Upper lobe of left lung (tissue), 6 donors: ENCODE results near the gene AHI1. TPM values are rescaled to one million over a fixed set of nuclear protein-coding genes. Genes with fewer than 3 reads are reported as not detected.

Experiments
- ATAC-seq, 2 donors: fragments of 200-7000 bp; cut with Tn5 transposase; one replicate each; pipeline ENCODE4 v1.9.1; 2022; ENCODE audit warnings: mild to moderate bottlenecking in 2 of 2, moderate library complexity in 2 of 2; ENCODE audit not compliant: low FRiP score in 2 of 2
- DNase-seq, 2 donors: peaks; one replicate each; pipeline ENCODE4 v3.0.0-alpha.2; 2019 to 2020
- H3K27ac ChIP-seq, 4 donors: fragments of 200-600 bp; sonication (generic); one replicate each; pipeline ENCODE4 v1.5.1; 2016 to 2019
- H3K27me3 ChIP-seq, 4 donors: fragments of 200-600 bp; sonication (generic); one replicate each; pipeline ENCODE4 v1.5.1; 2017 to 2019
- H3K36me3 ChIP-seq, 4 donors: fragments of 200-600 bp; sonication (generic); one replicate each; pipeline ENCODE4 v1.5.1; 2016 to 2019
- H3K4me1 ChIP-seq, 4 donors: fragments of 200-600 bp; sonication (generic); one replicate each; pipeline ENCODE4 v1.5.1; 2018 to 2019
- H3K4me3 ChIP-seq, 4 donors: fragments of 200-600 bp; sonication (generic); one replicate each; pipeline ENCODE4 v1.5.1; 2017 to 2019; ENCODE audit warnings: mild to moderate bottlenecking in 2 of 4, moderate library complexity in 1 of 4
- H3K9me3 ChIP-seq, 4 donors: fragments of 200-600 bp; sonication (generic); one replicate each; pipeline ENCODE4 v1.5.1; 2018 to 2019
- EP300 ChIP-seq, 4 donors: sonication (generic); formaldehyde crosslinking; IDR thresholded peaks; one replicate each; pipeline ENCODE4 v1.5.1; 2017; ENCODE audit warnings: antibody characterized with exemption in 4 of 4, control low read depth in 2 of 4
- POLR2A ChIP-seq, 4 donors: fragments of 450-650 bp; IDR thresholded peaks; one replicate each; pipeline ENCODE4 v1.5.1; 2016 to 2017; ENCODE audit warnings: antibody characterized with exemption in 4 of 4, mild to moderate bottlenecking in 2 of 4
- POLR2AphosphoS5 ChIP-seq, 2 donors: sonication (generic); formaldehyde crosslinking; IDR thresholded peaks; one replicate each; pipeline ENCODE4 v1.5.1; 2017; ENCODE audit warnings: antibody characterized with exemption in 2 of 2
- WGBS, 2 donors: methylation state at CpG; one replicate each; pipeline ENCODE4 v1.1.5; 2017 to 2018; 5-methylcytosine and 5-hydroxymethylcytosine counted together
- total RNA-seq, 6 donors: library from RNA; depleted of rRNA in 4 of 6; stranded (reverse); fragments of >200 nt in 4 of 6; gene quantifications; one replicate each; pipeline versions ENCODE4 v1.1.0 to v1.2.1, GENCODE V29; 2016 to 2021
- TF ChIP-seq, protein P1 (sequence below), 6 experiments: fragments of 450-650 bp in 4 of 6; fragments of 200-600 bp in 2 of 6; sonication (generic) in 2 of 6; IDR thresholded peaks; one replicate each; pipeline ENCODE4 v1.5.1; 2016 to 2019; ENCODE audit warnings: antibody characterized with exemption in 6 of 6
- donor health status: DM: no; HTN: no; CAD: no; lungs with moderate emphysema.
- donor health status: DM: no; HTN: yes; CAD: no; lungs with severe emphysema.

The AHI1 gene
- total RNA-seq, 6 donors from 2014 or later: 17.1 to 57.6 (median 40.3) TPM

- H3K4me1 ChIP-seq: no peaks in the 10 kb centered on the region
- H3K27ac ChIP-seq: no peak overlapping the region
- DNase-seq (no peak), ATAC-seq (no peak)
- H3K9me3 ChIP-seq: no peaks in the 10 kb centered on the region
- H3K27me3 ChIP-seq: no peaks in the 10 kb centered on the region
- TF ChIP-seq POLR2AphosphoS5 (IDR thresholded peaks at IDR 0.05): no peak
- TF ChIP-seq, protein P1, sequence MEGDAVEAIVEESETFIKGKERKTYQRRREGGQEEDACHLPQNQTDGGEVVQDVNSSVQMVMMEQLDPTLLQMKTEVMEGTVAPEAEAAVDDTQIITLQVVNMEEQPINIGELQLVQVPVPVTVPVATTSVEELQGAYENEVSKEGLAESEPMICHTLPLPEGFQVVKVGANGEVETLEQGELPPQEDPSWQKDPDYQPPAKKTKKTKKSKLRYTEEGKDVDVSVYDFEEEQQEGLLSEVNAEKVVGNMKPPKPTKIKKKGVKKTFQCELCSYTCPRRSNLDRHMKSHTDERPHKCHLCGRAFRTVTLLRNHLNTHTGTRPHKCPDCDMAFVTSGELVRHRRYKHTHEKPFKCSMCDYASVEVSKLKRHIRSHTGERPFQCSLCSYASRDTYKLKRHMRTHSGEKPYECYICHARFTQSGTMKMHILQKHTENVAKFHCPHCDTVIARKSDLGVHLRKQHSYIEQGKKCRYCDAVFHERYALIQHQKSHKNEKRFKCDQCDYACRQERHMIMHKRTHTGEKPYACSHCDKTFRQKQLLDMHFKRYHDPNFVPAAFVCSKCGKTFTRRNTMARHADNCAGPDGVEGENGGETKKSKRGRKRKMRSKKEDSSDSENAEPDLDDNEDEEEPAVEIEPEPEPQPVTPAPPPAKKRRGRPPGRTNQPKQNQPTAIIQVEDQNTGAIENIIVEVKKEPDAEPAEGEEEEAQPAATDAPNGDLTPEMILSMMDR (IDR thresholded peaks at IDR 0.05): no peak
- TF ChIP-seq POLR2A (IDR thresholded peaks at IDR 0.05): no peak
- no peak for TF ChIP-seq EP300 (IDR thresholded peaks at IDR 0.05)
- no peaks in the 10 kb centered on the region for H3K36me3 ChIP-seq
- H3K4me3 ChIP-seq: no peak overlapping the region
These were observed 102.4 kb downstream of the AHI1 start for GRCh38 chr6:135395136-135395535.

DNA sequence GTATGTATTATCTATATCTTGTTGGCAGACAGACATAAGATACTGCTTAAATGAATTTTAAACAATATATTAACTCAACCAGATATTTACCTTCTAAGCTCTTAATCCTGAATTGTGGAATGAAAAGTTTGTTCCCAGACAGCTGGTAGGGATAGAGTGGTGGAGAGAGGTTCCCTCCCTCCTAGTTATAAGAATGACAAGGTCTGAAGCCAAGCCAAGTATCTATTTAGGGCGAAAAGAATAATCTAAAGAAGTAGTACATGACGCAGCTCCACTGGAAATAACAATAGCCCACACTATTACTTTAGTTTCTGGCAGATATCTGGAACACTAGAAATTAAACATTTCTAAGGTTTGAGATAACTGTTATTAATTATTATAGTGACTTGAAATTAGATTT lies 104.3 kb downstream of the AHI1 start:
- TF ChIP-seq POLR2AphosphoS5 (IDR thresholded peaks at IDR 0.05) (no peak), POLR2A (IDR thresholded peaks at IDR 0.05) (no peak), EP300 (IDR thresholded peaks at IDR 0.05) (no peak)
- TF ChIP-seq, protein P1 (IDR thresholded peaks at IDR 0.05): no peak
- H3K36me3 ChIP-seq: no peaks in the 10 kb centered on the region
- no peaks in the 10 kb centered on the region for H3K9me3 ChIP-seq
- DNase-seq (no peak), ATAC-seq (no peak)
- H3K4me1 ChIP-seq: no peaks in the 10 kb centered on the region
- H3K27ac ChIP-seq: no peak overlapping the region
- WGBS, 2 donors: 79 to 83% methylated on average over 2 of the region's 2 CpGs
- H3K27me3 ChIP-seq: no peaks in the 10 kb centered on the region
- H3K4me3 ChIP-seq: no peak overlapping the region

- 85 to 87% methylated on average over 4 of the region's 4 CpGs for WGBS, 2 donors
- Histone ChIP-seq H3K9me3 (no peaks in the 10 kb centered on the region), H3K27me3 (no peaks in the 10 kb centered on the region), H3K4me1 (no peaks in the 10 kb centered on the region), H3K4me3 (no peak overlapping the region), H3K36me3 (no peaks in the 10 kb centered on the region), H3K27ac (no peak overlapping the region)
- ATAC-seq (no peak), DNase-seq (no peak)
- TF ChIP-seq, protein P1 (IDR thresholded peaks at IDR 0.05): no peak
- no peak for TF ChIP-seq EP300 (IDR thresholded peaks at IDR 0.05)
- TF ChIP-seq POLR2AphosphoS5 (IDR thresholded peaks at IDR 0.05): no peak
- TF ChIP-seq POLR2A (IDR thresholded peaks at IDR 0.05): no peak
These were observed 107.1 kb downstream of the AHI1 start for GRCh38 chr6:135390458-135390857.

- no peak for TF ChIP-seq POLR2A (IDR thresholded peaks at IDR 0.05)
- H3K9me3 ChIP-seq: no peaks in the 10 kb centered on the region
- WGBS, 2 donors: 88 to 90% methylated on average over 2 of the region's 2 CpGs
- no peaks in the 10 kb centered on the region for H3K27me3 ChIP-seq
- no peaks in the 10 kb centered on the region for H3K4me1 ChIP-seq
- no peaks in the 10 kb centered on the region for H3K36me3 ChIP-seq
- no peak overlapping the region for H3K4me3 ChIP-seq
- ATAC-seq: no peak
- DNase-seq: no peak
- no peak overlapping the region for H3K27ac ChIP-seq
These were observed 112.2 kb downstream of the AHI1 start for GRCh38 chr6:135385299-135385698.

- no peak for DNase-seq
- Histone ChIP-seq H3K4me3 (no peak overlapping the region), H3K27ac (no peak overlapping the region), H3K9me3 (no peaks in the 10 kb centered on the region), H3K36me3 (no peaks in the 10 kb centered on the region), H3K4me1 (no peaks in the 10 kb centered on the region), H3K27me3 (no peaks in the 10 kb centered on the region)
- WGBS, 2 donors: 84 to 88% methylated on average over 3 of the region's 3 CpGs
- ATAC-seq: no peak
- TF ChIP-seq EP300 (IDR thresholded peaks at IDR 0.05) (no peak), POLR2AphosphoS5 (IDR thresholded peaks at IDR 0.05) (no peak)
These were observed 113.8 kb downstream of the AHI1 start for GRCh38 chr6:135383766-135384165.

GRCh38 chr6:135383301-135383700 lies 114.2 kb downstream of the AHI1 start:
- no peak for ATAC-seq
- Histone ChIP-seq H3K9me3 (no peaks in the 10 kb centered on the region), H3K4me3 (no peak overlapping the region), H3K27ac (no peak overlapping the region), H3K4me1 (no peaks in the 10 kb centered on the region), H3K27me3 (no peaks in the 10 kb centered on the region), H3K36me3 (no peaks in the 10 kb centered on the region)
- TF ChIP-seq EP300 (IDR thresholded peaks at IDR 0.05) (no peak), POLR2A (IDR thresholded peaks at IDR 0.05) (no peak), POLR2AphosphoS5 (IDR thresholded peaks at IDR 0.05) (no peak)
- TF ChIP-seq, protein P1 (IDR thresholded peaks at IDR 0.05): no peak
- no peak for DNase-seq
- 81 to 88% methylated on average over 2 of the region's 2 CpGs for WGBS, 2 donors
